CD4-positive, CD25-positive, alpha-beta regulatory T cell (primary cell): ENCODE data around the gene GJD4. TPM values are rescaled to one million over a fixed set of nuclear protein-coding genes. Genes with fewer than 3 reads are reported as not detected.
A peak's percentile ranks its signal among the peaks of the same experiment; 100 is the strongest.

Source experiments
- ATAC-seq, 2 donors: fragments of 150-1000 bp; cut with Tn5 transposase; one replicate each; pipeline ENCODE4 v1.10.0; 2021; ENCODE audit warnings: low read depth in 2 of 2, moderate number of reproducible peaks in 2 of 2, moderate library complexity in 1 of 2
- DNase-seq, 3 donors: peaks; one replicate each; pipeline versions ENCODE4 v3.0.0 to v3.0.0-alpha.2; 2012 to 2022; ENCODE audit warnings: mixed read lengths in 1 of 3
- H3K27ac ChIP-seq: one replicate; pipeline ENCODE4 v1.7.0; 2013; ENCODE audit warnings: mild to moderate bottlenecking, low read length; ENCODE audit not compliant: insufficient read depth, poor library complexity, severe bottlenecking
- H3K27me3 ChIP-seq: one replicate; pipeline ENCODE4 v1.7.0; 2013; ENCODE audit warnings: low read length; ENCODE audit not compliant: control insufficient read depth, insufficient read depth
- H3K36me3 ChIP-seq: one replicate; pipeline ENCODE4 v1.7.0; 2013; ENCODE audit warnings: mild to moderate bottlenecking, low read length, moderate library complexity; ENCODE audit not compliant: control insufficient read depth, insufficient read depth
- H3K4me1 ChIP-seq: 2 replicates; pipeline ENCODE4 v1.7.0; 2013; ENCODE audit warnings: mild to moderate bottlenecking, low read length; ENCODE audit not compliant: insufficient read depth, control insufficient read depth, poor library complexity, severe bottlenecking
- H3K4me3 ChIP-seq: one replicate; pipeline ENCODE4 v1.7.0; 2013; ENCODE audit warnings: low read depth, mild to moderate bottlenecking, low read length, moderate library complexity
- H3K9me3 ChIP-seq, 2 experiments: 1 replicate in 1 of 2; 2 replicates in 1 of 2; pipeline ENCODE4 v1.7.0; 2013; ENCODE audit warnings: low read length in 2 of 2, mild to moderate bottlenecking in 1 of 2, moderate library complexity in 1 of 2; ENCODE audit not compliant: control insufficient read depth in 2 of 2
- H3K27ac Mint-ChIP-seq, 3 donors: one replicate each; pipeline ENCODE4 v1.8.0; 2020 to 2022; ENCODE audit warnings: mild to moderate bottlenecking in 3 of 3, mixed read lengths in 3 of 3, moderate library complexity in 2 of 3
- H3K27me3 Mint-ChIP-seq: one replicate; pipeline ENCODE4 v1.8.0; 2022; ENCODE audit warnings: mild to moderate bottlenecking, mixed read lengths
- H3K36me3 Mint-ChIP-seq: one replicate; pipeline ENCODE4 v1.8.0; 2020; ENCODE audit warnings: mixed read lengths
- H3K4me1 Mint-ChIP-seq, 4 donors: one replicate each; pipeline ENCODE4 v1.8.0; 2020 to 2022; ENCODE audit warnings: mixed read lengths in 4 of 4, mild to moderate bottlenecking in 1 of 4
- H3K4me3 Mint-ChIP-seq, 4 donors: one replicate each; pipeline ENCODE4 v1.8.0; 2020 to 2022; ENCODE audit warnings: mild to moderate bottlenecking in 4 of 4, mixed read lengths in 4 of 4, moderate library complexity in 3 of 4
- H3K9me3 Mint-ChIP-seq, 7 donors: one replicate each; pipeline ENCODE4 v1.8.0; 2020 to 2022; ENCODE audit warnings: mixed read lengths in 7 of 7, mild to moderate bottlenecking in 3 of 7, moderate library complexity in 2 of 7
- polyA plus RNA-seq, 4 donors: library from polyadenylated mRNA; unstranded; fragments of 300-500 nt; fragmentation: Illumina TruSeq; gene quantifications; one replicate each; pipeline ENCODE4 v1.2.3, GENCODE V29; 2021
- total RNA-seq: library from RNA; stranded (reverse); gene quantifications from one replicate; pipeline ENCODE4 v1.2.3, GENCODE V29; 2022

The GJD4 gene, protein sequence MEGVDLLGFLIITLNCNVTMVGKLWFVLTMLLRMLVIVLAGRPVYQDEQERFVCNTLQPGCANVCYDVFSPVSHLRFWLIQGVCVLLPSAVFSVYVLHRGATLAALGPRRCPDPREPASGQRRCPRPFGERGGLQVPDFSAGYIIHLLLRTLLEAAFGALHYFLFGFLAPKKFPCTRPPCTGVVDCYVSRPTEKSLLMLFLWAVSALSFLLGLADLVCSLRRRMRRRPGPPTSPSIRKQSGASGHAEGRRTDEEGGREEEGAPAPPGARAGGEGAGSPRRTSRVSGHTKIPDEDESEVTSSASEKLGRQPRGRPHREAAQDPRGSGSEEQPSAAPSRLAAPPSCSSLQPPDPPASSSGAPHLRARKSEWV
- total RNA-seq = not detected
- not detected for polyA plus RNA-seq

DNA sequence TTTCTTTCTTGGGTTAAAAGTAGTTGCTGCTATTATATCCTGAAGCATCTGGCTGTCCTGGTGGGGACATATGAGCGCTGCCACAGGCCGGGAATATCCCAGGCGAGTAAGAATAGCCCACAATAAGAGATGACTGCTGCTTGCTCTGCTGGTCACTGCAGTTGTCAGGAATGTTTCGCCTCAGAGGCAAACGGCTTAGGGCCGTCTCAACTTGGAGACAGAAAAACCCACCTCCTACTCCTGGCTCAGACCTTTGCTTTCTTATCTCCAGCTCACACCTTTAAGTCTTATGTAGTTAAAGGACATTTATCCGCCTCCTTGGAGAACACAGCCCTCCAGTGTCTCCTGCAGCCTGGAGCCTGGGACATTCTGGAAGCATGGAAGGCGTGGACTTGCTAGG lies at the start of gene GJD4:
Gene GJD4, plus strand, starts transcription at position 151 of the 400 bp plus-strand sequence. Its CDS starts 227 bp downstream, at position 378.
- peaks cover 0 to 5% (median 5%) of the 10 kb centered on the region in 4 donors for H3K4me1 Mint-ChIP-seq

DNA sequence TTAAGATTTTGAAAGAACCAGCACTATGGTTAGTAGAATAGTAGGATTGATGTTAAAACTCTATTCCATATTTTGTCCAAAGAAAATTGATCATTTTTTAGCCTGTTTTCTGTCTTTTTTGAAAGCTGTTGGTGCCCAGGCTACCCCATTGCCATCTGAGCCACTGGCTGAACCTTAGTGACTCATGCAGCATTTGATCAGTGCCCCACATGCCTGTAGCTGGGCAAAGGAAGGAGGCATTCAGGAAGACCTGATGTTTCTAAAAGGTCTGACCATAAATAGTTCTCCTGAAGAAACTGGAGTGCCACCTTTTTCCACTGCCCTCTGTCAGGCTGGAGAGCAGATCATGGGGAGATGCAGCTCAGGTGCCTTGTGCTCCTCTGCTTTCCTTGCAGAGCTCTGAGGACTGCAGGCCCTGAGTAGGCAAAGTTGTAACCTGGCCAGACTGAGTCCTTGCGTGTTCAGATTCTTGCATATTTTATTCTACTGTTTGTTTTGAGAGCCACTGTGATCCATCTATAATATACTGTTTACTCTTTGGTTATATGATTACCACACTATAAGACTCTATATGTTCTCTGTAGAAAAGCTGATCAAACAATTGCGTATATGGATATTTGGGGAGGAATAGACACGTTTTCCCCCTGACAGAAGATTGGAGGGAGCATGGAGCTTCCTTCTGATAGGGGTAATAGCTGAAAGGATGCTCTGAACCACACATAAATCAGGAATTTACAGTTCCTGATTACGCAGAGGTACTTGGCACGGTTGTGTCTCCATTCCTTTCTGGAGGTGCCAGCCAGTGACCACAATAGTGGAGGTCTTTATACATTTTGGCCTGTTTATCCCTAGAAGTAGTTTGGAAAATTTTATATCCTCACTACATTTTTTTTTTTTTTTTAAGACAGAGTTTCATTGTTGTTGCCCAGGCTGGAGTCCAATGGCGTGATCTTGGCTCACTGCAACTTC lies 48.9 kb upstream of the GJD4 start:
- no peaks in the 10 kb centered on the region for H3K9me3 ChIP-seq
- H3K27ac ChIP-seq = no peak overlapping the region
- Mint-ChIP-seq H3K27me3 (no peaks in the 10 kb centered on the region), H3K27ac (peak overlapping the region in 1 of 3 donors; percentile 36), H3K4me1 (peaks cover 0 to 11% (median 4%) of the 10 kb centered on the region in 4 donors), H3K4me3 (no peak overlapping the region), H3K9me3 (no peaks in the 10 kb centered on the region), H3K36me3 (peaks cover 25% of the 10 kb centered on the region)
- peaks cover 35% of the 10 kb centered on the region for H3K36me3 ChIP-seq
- no peak overlapping the region for H3K4me3 ChIP-seq
- H3K27me3 ChIP-seq = no peaks in the 10 kb centered on the region
- DNase-seq = no peak
- no peaks in the 10 kb centered on the region for H3K4me1 ChIP-seq
- no peak for ATAC-seq

More for the DNA sequence above, at the start of gene GJD4:
- H3K4me1 ChIP-seq = peaks cover 10% of the 10 kb centered on the region
- H3K27ac ChIP-seq = no peak within 1 kb of the TSS
- H3K27me3 ChIP-seq = peaks cover 6% of the 10 kb centered on the region
- H3K9me3 Mint-ChIP-seq = peaks cover 0 to 18% (median 2%) of the 10 kb centered on the region in 7 donors
- no peaks in the 10 kb centered on the region for H3K36me3 Mint-ChIP-seq
- H3K27me3 Mint-ChIP-seq = peaks cover 20% of the 10 kb centered on the region
- no peaks in the 10 kb centered on the region for H3K36me3 ChIP-seq
- H3K4me3 ChIP-seq = no peak within 1 kb of the TSS
- no peaks in the 10 kb centered on the region for H3K9me3 ChIP-seq
- peak within 1 kb of the TSS in 1 of 3 donors; percentile 48 for H3K27ac Mint-ChIP-seq
- DNase-seq = no peak
- no peak within 1 kb of the TSS for H3K4me3 Mint-ChIP-seq
- ATAC-seq = no peak

DNA sequence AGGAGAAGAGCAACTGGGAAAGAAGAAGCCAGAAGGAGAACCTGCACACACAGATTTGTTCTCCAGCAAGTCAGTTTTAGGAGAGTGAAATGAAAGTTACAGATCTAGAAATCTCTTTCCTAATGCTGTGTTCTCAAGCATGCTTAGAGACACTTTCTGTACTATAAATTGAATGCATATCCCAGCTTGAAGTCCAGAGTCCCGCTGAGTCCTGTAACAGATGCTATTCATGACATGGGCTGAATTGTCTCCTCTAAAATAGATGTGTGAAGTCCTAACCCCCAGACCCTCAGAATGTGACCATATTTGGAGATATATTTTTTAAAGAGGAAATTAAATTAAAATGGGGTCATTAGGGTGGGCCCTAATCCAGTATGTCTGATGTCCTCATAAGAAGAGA lies 46.9 kb upstream of the GJD4 start:
- Histone ChIP-seq H3K9me3 (no peaks in the 10 kb centered on the region), H3K4me1 (no peaks in the 10 kb centered on the region), H3K36me3 (peaks cover 28% of the 10 kb centered on the region), H3K4me3 (no peak overlapping the region), H3K27me3 (no peaks in the 10 kb centered on the region), H3K27ac (no peak overlapping the region)
- Mint-ChIP-seq H3K4me1 (peaks cover 2 to 10% (median 5%) of the 10 kb centered on the region in 4 donors), H3K4me3 (no peak overlapping the region), H3K36me3 (peaks cover 20% of the 10 kb centered on the region), H3K27ac (peak overlapping the region in 1 of 3 donors; percentile 81), H3K27me3 (no peaks in the 10 kb centered on the region), H3K9me3 (no peaks in the 10 kb centered on the region)
- ATAC-seq = no peak
- DNase-seq = no peak

DNA sequence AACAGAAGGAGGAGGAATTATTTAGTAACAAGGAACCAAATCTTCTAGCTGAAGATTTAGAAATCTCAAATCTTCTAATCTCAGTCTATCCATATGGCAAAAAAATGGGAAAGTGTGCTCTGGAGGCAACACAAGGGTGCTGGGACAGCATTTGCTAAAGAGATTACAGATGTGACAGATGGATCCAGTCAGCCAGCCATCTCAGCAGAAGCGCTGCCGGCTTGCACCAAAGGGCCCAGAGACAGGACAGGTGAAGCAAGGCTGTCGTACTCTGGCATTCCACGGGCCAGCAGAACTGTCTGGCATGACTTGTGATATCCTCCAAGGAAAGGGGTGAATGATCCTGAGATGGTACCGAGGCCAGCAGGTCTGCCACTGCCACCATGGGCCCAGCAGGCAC lies 45.7 kb upstream of the GJD4 start:
- H3K27ac ChIP-seq = no peak overlapping the region
- H3K4me3 ChIP-seq = no peak overlapping the region
- H3K4me1 ChIP-seq = no peaks in the 10 kb centered on the region
- peaks cover 20% of the 10 kb centered on the region for H3K36me3 Mint-ChIP-seq
- no peaks in the 10 kb centered on the region for H3K27me3 ChIP-seq
- no peaks in the 10 kb centered on the region for H3K27me3 Mint-ChIP-seq
- no peak overlapping the region for H3K4me3 Mint-ChIP-seq
- H3K9me3 Mint-ChIP-seq = no peaks in the 10 kb centered on the region
- H3K9me3 ChIP-seq = no peaks in the 10 kb centered on the region
- H3K36me3 ChIP-seq = peaks cover 19% of the 10 kb centered on the region
- no peak for ATAC-seq
- no peak for DNase-seq
- no peak overlapping the region for H3K27ac Mint-ChIP-seq
- H3K4me1 Mint-ChIP-seq = peaks cover 4 to 11% (median 7%) of the 10 kb centered on the region in 4 donors

DNA sequence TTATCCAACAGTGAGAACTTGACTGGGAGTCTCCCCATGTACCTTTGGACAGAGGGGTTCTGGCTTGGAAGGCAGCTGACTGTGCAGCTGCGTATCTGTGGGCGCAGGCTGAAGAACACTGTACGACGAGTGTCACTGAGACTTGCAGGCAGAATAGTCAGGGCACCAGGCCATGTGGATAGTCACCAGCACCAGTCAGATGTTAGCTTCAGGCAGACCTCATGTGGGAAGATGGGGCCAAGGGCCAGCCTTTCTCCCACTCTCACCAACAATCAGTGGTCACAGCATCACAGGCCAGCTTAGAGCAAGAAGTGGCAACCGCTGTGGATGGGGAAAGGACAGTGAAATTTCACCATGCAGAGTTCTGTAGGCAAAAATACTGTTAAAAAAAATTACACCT lies 43.4 kb upstream of the GJD4 start:
- H3K4me3 ChIP-seq = no peak overlapping the region
- no peaks in the 10 kb centered on the region for H3K4me1 ChIP-seq
- H3K36me3 Mint-ChIP-seq = peaks cover 27% of the 10 kb centered on the region
- no peak for DNase-seq
- H3K27ac Mint-ChIP-seq = peak overlapping the region in 1 of 3 donors; percentile 56
- H3K9me3 Mint-ChIP-seq = no peaks in the 10 kb centered on the region
- no peak overlapping the region for H3K27ac ChIP-seq
- no peak for ATAC-seq
- no peaks in the 10 kb centered on the region for H3K27me3 ChIP-seq
- peaks cover 0 to 9% (median 6%) of the 10 kb centered on the region in 4 donors for H3K4me1 Mint-ChIP-seq
- no peak overlapping the region for H3K4me3 Mint-ChIP-seq
- H3K27me3 Mint-ChIP-seq = no peaks in the 10 kb centered on the region
- H3K9me3 ChIP-seq = no peaks in the 10 kb centered on the region
- peaks cover 25% of the 10 kb centered on the region for H3K36me3 ChIP-seq

DNA sequence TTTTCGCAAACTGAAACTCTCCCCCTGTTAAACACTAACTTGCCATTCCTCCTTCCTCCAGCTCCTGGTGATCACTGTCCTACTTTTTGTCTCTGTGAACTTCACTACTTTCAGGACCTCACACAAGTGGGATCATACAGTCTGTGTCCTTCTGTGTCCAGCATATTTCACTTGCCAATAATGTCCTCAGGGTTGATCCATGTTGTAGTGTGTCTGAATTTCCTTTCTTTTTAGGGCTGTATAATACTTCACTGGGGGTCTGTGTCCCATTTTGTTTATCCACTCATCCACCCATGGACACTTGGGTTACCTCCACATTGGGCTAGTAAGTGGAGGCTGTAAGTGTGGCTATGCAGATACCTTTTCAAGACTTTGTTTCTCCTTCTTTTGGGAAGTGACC lies 42.7 kb upstream of the GJD4 start:
- no peak overlapping the region for H3K4me3 Mint-ChIP-seq
- DNase-seq = no peak
- H3K36me3 ChIP-seq = peaks cover 29% of the 10 kb centered on the region
- peaks cover 32% of the 10 kb centered on the region for H3K36me3 Mint-ChIP-seq
- no peak for ATAC-seq
- H3K4me3 ChIP-seq = no peak overlapping the region
- H3K27me3 ChIP-seq = no peaks in the 10 kb centered on the region
- no peaks in the 10 kb centered on the region for H3K9me3 Mint-ChIP-seq
- peak overlapping the region in 2 of 3 donors; percentile 34 to 35 for H3K27ac Mint-ChIP-seq
- H3K27ac ChIP-seq = no peak overlapping the region
- no peaks in the 10 kb centered on the region for H3K27me3 Mint-ChIP-seq
- peaks cover 0 to 9% (median 6%) of the 10 kb centered on the region in 4 donors for H3K4me1 Mint-ChIP-seq
- H3K9me3 ChIP-seq = no peaks in the 10 kb centered on the region
- no peaks in the 10 kb centered on the region for H3K4me1 ChIP-seq

DNA sequence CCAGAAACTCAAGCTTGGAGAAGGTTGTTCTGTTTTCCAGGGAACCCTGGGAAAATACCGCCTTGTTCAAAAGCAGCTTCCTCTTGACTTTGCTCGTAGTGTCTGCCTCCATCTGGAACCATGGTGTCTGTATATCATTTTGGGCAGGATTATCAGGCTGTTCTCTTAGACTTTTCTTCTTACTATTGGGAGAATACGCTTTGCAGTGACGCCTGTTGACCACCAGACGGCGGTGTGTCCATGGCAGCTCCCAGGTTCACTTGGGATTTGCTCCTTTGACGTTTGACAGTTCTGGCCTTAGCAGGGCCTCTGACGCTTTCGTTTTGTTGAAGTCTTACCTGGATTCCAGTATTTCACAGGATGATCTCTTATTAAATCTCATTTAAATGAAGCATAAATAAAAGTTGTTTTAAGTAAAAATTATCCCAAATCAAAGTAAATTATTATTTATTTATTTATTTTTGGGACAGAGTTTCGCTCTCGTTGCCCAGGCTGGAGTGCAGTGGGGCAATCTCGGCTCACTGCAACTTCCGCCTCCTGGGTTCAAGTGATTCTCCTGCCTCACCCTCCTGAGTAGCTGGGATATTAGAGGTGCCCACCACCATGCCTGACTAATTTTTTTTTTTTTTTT lies 41.8 kb upstream of the GJD4 start:
- H3K4me3 Mint-ChIP-seq = no peak overlapping the region
- H3K27ac Mint-ChIP-seq = peak overlapping the region in 2 of 3 donors; percentile 40 to 48
- Histone ChIP-seq H3K27me3 (no peaks in the 10 kb centered on the region), H3K27ac (no peak overlapping the region), H3K36me3 (peaks cover 36% of the 10 kb centered on the region), H3K4me1 (no peaks in the 10 kb centered on the region), H3K9me3 (no peaks in the 10 kb centered on the region), H3K4me3 (no peak overlapping the region)
- no peaks in the 10 kb centered on the region for H3K27me3 Mint-ChIP-seq
- ATAC-seq (peak in 1 of 2 donors; percentile 55), DNase-seq (peak in 2 of 3 donors; percentile 22 to 65)
- peaks cover 27% of the 10 kb centered on the region for H3K36me3 Mint-ChIP-seq
- H3K9me3 Mint-ChIP-seq = no peaks in the 10 kb centered on the region
- peaks cover 0 to 9% (median 6%) of the 10 kb centered on the region in 4 donors for H3K4me1 Mint-ChIP-seq
